HG03520 (cell line): Measurements from ENCODE around the gene DDIT4.
"Not testable (repeated sequence)": the region's sequence is repeated elsewhere in the genome, so short reads cannot be mapped to it uniquely, and the experiment has no call there.

Experiments used
- ATAC-seq: cut with Tn5 transposase; IDR thresholded peaks from one replicate; pipeline ENCODE4 v1.9.1; 2021; ENCODE audit warnings: mild to moderate bottlenecking, moderate library complexity; ENCODE audit not compliant: unreplicated experiment

The DDIT4 gene

DNA sequence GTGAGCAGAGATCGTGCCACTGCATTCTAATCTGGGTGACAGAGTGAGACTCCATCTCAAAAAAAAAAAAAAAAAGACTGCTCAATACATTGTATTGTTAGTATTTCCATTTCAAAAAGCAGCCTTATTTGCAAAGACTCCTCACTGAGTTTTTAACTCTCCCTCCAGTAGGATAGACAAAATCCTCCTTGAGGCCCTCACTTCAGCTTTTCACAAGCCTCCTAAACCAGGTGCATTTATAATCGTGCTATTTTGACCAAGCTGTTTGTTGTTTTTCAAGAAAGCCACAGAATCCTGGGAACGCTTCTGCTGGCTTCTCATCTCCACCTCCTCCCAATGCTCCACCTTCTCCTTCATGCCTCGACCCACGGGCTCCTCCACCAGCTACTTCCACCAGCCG lies 6.3 kb upstream of the DDIT4 start:
- no peak for ATAC-seq

DNA sequence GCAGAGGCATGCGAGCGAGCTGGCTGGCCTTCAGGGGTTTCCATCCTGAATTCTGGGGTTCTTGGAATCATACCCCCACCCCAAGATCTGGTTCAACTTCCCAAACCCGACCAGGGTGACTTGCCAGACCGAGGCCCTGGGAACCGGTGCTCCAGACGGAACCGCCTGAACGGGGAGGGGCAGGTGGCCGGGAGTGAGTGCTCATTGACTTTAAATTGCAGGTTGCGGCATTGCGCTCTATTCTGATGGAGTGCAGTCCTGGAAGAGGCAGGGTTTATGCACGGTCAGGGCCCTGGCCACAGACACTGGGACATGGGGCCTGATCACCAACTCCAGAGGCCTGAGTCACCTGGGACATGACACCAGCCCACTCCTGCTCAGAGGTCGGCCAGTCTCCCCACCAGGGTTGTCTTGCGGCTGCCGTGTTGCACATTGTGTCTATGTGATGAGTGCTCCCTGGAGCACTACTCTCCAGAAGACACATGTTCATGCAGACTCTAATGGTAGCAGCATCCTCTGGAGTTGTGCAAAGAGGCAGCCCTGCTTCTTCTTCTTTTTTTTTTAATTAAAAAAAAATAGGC lies 5.8 kb upstream of the DDIT4 start:
- no peak for ATAC-seq

DNA sequence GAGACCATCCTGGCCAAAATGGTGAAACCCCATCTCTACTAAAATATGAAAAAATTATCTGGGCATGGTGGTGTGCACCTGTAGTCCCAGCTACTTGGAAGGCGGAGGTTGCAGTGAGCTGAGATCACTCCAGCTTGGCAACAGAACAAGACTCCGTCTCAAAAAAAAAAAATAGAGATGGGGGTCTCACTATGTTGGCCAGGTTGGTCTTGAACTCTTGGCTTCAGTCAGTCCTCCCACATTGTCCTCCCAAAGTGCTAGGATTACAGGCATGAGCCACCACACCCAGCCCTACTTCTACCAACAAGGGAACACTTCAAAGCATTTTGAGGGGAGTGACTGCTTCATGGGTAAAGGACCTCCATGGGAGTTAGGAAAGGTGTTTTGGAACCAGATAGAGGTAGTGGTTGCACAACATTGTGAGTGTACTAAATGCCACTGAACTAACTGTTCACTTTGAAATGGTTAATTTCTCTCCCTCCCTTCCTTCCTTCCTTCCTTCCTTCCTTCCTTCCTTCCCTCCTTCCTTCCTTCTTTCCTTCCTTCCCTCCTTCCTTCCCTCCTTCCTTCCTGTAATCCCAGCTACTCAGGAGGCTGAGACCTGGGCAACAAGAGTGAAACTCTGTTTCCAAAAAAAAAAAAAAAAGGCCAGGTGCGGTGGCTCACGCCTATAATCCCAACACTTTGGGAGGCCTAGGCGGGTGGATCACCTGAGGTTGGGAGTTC lies 5.1 kb upstream of the DDIT4 start:
- not testable (repeated sequence) for ATAC-seq

DNA sequence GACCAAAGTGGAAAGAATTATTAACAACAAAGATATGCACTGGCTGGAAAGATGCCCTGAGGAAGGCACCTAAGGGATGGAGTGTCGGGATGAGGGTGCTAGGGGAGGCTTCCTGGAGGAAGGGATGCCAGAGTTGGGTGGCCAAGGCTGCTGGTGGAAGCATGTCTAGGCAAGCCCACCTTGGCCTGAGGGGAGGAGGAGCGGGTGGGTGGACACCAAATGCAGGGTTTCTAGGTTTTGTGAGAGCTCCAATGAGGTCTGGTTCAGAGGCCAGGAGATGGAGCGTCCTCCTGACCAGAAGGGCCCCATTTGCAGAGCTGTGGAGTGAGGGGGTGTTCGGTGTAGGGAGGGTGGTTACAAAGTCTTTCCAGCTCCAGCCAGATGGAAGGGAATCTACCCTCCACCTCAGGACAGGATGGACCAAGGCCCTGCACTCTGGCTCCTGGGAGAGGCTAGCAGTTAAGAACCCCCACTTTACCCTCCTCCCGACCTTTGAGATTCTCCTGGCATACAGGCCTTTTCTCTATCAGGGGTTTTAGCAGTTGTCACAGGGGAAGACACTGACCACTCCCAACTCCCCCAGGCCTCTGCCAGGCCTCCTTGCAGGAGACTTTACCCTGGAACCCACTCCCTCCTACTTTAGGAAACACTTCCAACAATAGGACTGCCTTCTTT lies 3.0 kb upstream of the DDIT4 start:
- ATAC-seq, result no peak

DNA sequence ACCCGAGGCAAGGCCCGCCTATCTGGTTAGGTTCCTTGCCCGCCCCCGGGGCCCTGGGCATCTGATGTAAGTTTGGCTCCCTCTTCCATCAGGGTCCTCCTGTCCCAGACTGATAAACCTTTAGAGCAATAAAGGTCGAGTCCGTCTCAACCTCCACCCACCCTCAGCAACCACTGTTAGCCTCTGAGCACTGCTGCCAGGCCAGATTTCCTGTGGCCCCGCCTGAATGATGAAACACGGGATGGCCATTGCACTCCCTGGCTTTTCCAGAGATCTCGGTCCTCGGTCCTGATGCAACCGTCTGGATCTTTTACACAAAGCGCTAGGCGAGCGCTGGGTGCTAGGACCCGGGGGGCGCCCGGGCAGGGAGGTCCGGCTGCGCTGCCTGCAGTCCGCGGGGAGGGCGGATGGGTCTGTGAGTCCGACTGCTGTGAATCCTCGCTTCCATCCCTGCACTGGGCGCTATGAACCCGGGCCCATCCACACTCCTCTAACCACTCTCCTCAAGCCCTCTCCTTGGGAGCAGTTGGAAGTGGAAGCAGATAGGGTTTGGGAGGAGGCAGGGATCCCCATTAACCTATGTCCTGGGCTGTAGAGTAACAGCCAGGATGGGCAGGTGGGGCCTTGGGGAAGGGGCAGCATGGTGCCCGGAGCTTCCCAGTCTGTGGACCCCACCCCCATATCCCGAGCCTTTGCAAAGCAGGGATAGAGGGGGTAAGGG lies 875 bp upstream of the DDIT4 start:
- no peak for ATAC-seq

DNA sequence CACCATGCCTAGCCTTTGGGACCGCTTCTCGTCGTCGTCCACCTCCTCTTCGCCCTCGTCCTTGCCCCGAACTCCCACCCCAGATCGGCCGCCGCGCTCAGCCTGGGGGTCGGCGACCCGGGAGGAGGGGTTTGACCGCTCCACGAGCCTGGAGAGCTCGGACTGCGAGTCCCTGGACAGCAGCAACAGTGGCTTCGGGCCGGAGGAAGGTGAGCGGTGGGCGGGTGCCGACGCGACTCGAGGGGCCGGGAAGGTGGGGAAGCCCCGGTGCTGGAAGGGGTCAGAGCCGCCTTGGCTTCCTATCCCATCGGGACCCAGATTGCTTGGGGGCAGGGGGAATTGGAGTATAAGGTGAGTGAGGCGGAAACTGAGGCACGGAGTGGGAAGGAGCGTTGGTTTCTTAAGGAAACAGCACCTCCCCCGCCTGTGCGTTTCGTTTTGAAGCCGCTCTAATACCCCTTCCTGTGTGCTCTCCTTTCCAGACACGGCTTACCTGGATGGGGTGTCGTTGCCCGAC lies 547 bp downstream of the DDIT4 start:
- ATAC-seq, result no peak

DNA sequence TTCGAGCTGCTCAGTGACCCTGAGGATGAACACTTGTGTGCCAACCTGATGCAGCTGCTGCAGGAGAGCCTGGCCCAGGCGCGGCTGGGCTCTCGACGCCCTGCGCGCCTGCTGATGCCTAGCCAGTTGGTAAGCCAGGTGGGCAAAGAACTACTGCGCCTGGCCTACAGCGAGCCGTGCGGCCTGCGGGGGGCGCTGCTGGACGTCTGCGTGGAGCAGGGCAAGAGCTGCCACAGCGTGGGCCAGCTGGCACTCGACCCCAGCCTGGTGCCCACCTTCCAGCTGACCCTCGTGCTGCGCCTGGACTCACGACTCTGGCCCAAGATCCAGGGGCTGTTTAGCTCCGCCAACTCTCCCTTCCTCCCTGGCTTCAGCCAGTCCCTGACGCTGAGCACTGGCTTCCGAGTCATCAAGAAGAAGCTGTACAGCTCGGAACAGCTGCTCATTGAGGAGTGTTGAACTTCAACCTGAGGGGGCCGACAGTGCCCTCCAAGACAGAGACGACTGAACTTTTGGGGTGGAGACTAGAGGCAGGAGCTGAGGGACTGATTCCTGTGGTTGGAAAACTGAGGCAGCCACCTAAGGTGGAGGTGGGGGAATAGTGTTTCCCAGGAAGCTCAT lies 1.1 kb downstream of the DDIT4 start:
- no peak for ATAC-seq

DNA sequence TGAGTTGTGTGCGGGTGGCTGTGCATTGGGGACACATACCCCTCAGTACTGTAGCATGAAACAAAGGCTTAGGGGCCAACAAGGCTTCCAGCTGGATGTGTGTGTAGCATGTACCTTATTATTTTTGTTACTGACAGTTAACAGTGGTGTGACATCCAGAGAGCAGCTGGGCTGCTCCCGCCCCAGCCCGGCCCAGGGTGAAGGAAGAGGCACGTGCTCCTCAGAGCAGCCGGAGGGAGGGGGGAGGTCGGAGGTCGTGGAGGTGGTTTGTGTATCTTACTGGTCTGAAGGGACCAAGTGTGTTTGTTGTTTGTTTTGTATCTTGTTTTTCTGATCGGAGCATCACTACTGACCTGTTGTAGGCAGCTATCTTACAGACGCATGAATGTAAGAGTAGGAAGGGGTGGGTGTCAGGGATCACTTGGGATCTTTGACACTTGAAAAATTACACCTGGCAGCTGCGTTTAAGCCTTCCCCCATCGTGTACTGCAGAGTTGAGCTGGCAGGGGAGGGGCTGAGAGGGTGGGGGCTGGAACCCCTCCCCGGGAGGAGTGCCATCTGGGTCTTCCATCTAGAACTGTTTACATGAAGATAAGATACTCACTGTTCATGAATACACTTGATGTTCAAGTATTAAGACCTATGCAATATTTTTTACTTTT lies 1.8 kb downstream of the DDIT4 start:
- ATAC-seq, result no peak

DNA sequence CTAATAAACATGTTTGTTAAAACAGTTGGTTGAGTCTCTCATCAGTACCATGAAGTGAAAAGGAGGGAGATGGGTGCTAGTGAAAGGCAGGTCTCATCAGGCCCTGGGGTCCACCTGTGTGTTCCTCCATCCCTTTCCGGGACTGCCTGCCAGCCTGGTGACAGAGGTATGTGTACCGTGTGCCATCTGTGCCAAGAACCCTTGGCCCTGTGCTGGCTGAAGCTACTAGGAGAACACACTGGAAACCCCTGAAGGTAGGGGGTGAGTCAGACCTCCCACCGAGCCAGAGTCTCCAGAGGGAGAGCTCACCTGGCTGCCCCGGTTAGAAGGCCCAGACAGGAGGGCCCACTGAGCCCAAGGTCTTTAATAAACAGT lies 2.3 kb downstream of the DDIT4 start:
- no peak for ATAC-seq

DNA sequence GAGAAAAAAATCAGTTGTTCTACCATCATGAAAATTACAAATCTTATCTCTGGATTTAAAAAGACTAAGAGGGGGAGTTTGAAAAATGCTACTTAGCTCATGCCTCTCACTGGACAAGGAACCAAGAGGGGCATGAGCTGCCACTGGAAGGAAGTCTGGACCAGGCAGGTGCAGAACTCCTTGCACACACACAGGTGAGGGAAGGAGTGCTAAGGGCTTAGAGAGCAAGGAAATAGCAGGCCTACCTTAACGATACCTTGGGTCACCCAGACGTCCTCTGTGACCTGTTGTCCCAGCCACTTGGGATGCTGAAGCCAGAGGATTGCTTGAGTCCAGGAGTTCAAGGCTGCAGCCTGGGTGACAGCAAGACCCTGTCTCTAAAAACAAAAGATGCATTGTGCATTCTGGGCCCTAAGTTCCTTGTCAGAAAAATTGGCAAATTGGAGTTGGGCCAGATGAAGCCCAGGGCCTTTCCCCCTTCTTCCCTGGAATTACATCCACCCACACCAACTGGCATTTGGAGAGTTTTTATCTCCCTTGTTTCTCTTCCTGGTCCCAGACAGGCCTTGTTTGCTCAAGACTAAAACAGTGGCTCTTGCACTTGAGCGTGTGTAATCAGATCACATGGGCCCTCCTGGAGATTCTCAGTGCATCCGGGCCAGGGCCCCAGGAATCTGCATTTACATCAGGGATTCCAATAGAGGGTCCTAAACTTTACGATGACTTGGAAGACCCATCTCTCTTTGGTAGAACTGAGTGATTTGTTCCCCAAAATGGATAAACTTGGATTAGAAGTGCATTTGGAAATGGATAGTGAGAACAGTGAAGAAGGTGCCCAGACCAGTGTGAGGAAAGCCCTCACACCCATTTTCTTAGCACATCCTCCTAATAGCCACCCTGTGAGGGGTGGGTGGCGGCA lies 3.0 kb downstream of the DDIT4 start:
- ATAC-seq, result no peak

DNA sequence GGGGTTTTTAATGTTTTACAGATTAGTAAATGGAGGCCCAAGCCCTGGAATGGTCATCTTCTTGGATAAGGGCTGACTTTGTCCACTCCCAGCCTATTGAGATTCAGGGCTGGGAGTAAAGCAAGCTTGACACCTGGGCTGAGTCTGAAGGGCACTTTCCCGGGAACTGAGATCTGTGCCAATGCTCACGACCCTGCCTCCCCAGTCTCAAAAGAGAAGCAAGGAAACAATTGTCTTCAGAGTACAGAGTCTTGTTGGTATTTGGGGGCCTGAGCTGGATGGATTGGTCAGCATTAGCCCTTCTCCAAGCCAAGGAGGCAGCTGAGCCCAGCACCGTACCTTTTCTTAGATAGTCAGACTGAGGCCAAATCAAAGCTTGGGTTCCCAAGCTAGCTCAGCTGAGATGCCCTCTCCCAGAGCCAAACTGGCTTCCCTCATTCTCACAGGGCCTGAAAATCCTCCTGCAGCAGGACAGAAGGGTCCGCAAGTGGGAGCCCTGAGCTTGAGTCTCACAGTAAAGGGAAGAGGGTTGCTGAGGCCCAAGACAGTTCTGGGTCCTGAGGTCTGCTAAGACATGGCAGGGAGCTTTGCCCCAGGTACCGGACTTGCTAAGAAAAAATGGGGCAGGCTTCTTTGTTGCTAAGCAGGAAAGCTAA lies 3.7 kb downstream of the DDIT4 start:
- no peak for ATAC-seq

DNA sequence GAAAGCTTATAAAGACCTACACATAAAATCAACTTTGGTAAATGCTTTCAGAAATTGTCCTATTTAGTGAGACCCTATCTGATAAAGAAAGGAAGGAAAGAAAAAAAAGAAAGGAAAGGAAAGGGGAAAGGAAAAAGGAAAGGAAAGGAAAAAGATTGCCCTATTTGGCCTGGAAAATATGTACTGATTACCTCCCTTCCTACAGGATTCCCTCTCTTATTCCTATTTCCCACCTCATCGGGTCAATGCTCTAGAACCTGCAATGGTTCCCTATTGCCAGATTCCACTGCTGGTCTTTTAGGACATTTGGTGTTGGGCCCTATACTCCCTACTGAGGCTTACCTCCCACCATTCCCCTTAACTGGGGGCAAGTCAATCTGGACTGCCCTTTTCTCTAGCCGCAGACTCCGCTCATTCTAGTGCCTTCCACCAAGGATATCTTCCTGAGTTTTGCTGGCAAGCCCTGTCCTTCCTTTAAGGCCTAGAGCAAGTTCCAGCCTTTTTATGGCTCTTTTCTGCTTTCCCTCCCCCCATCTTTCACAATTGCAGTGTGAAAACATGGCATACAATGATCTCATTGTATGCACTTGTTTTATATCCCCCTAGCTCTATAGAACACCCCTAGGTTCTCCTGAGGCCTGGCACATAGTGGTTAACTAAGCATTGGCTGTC lies 4.4 kb downstream of the DDIT4 start:
- no peak for ATAC-seq

DNA sequence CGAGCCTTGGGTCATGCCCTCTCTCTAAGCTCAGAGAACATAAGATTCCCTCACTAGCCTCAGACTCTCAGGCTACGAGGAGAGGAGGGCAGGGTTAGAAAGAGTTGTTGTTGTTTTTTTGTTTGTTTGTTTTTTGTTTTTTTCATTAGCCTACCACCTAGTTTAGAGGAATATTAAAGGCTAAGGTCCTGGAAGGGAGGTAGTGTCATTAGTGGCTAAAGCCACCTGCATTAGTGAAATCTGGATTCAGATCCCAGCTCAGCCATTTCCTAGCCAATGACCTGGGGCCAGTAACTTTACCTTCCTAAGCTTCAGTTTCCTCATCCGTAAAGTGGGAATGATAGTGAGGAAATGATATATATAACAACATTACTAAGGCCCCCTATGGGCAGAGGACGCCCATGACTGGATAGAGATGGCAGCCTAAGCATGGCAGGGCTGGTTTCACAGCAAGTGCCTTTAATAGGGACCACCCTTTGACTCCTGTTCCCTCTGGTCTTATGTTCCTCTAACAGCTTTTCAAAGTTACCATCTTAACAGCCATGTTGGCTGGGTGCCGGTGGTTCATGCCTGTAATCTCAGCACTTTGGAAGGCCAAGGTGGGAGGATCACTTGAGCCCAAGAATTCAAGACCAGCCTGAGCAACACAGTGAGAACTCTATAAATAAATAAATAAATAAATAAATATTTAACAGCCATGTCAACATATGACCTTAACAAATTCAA lies 5.1 kb downstream of the DDIT4 start:
- no peak for ATAC-seq

DNA sequence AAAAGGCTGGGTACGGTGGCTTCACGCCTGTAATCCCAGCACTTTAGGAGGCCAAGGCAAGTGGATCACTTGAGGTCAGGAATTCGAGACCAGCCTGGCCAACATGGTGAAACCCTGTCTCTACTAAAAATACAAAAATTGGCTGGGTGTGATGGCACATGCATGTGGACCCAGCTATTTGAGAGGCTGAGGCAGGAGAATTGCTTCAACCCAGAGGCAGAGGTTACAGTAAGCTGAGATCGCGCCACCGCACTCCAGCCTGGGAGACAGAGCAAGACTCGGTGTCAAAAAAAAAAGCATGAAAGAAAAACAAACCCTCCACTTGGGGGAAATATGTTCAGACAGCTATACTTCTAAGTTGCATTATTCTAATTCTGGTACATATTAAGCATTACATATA lies 5.9 kb downstream of the DDIT4 start:
- not testable (repeated sequence) for ATAC-seq

DNA sequence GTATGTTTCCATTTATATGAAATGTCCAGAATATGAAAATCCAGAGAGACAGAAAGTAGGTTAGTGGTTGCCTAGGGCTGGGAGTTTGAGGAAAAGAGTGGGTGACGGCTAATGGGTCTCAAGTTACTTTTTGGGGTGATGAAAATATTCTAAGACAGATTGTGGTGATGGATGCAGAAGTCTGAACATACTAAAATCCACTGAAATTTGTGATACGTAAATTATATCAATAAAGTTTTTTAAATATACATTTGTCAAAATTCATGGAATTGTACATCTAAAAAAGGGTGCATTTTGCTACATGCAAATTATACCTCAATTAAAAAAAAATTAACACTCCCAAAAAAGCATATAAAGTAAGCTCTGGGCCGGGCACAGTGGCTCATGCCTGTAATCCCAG lies 9.4 kb downstream of the DDIT4 start:
- no peak for ATAC-seq

DNA sequence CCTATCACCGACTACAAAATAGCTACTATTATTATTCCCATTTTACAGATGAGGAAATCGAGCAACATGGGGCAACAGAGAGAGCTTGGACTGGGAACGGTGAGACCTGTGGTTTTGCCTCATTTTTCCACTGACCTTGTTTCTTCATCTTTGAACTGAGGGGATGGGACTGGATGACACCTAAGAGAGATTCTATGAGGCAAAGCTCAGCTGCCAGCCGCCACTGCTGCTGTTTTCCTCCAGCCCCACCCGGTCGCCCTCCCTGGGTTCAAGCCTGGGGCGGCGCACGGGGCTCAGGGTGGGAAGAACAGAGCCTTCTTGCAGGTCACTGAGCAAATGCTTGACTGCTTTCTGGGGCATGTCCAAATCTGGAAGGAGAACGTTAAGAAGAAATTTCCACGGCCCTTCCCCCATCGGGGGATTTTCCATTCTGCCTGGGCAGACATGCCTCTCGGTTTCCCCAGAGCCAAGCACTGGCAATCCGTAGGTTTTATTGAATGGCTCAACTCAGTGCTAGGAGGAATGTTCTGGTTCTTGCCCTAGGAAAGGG lies 12.3 kb downstream of the DDIT4 start:
- ATAC-seq, result no peak

DNA sequence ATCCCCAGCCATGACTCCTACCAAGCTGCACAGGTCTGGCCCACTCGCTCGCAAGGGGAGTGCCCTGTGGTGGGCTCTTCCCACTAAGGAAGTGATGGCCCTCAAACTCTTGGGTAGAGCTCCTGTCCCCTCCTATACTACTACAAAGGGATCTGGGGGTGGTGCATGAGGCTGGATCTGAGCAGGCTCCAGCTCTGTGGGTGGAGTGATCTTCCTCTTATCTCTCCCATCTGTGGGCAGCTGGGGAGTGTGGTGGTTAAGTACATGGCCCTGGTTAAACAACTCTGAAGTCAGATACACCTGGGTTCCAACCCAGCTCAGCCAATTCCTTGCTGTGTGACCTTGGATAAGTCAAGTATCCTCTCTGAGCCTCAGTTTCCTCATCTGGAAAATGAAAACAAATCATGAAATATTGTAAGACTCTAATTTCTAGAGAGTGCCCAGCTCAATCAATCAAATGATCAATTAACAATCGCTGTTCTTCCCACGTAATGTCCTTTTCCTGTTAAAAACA lies 17.4 kb downstream of the DDIT4 start:
- ATAC-seq, result no peak
